Measurements from ENCODE around the gene ABHD12B.

The ABHD12B gene

DNA sequence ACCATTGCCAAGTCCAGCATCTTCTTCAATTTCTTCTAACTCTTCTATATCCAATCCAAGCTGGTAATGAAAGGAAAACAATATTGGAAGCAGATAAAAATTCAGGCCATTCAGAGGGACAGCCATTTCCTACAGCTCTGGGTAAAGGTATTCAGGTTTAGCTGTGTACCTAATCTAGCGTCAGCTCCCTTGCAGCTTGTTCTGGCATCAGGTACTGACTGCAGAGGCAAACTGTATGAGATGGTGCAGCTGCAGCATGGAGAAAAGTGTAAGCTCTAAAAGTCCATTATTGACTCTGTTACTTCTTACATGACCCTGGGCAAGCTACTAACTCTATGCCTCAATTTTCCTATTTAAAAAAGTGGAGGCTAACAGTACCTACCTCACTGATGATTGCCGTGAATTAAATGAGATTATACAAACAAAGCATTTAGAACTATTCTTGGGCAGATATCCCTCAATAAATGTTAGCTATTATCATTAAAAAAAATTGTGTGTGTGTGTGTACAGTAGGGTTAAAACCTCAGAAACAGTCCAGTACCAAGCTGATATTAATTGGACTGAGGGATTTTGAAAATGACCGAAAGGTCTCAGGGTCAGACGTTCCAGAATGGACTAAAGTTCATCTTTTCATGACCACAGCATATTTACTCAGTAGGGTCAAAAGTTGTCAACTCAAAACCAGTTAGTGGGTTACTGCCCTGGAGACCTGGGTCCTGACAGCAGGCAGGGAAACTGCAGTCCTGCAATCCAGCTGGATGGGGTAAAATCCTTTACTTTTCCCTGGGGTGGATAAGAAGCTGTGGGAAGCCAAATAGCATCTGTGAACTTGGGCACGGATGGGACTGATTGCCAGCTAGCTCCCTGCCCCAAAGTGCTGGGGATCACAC, 63.5 kb downstream of the ABHD12B start:
- H2AFZ ChIP-seq (ENCODE audit: low read length) = no peak overlapping the region
- no peaks in the 10 kb centered on the region for H3K9me3 ChIP-seq (replicated peaks; ENCODE audit: insufficient read depth, low read length)
- no peaks in the 10 kb centered on the region for H3F3A ChIP-seq (ENCODE audit: insufficient read depth, low read length)
- H3K27me3 ChIP-seq (replicated peaks; ENCODE audit: insufficient read depth, low read length) = no peaks in the 10 kb centered on the region
- no peak for TF ChIP-seq EZH2 (optimal IDR thresholded peaks at IDR 0.05; ENCODE audit: low read depth, low read length)
- TF ChIP-seq, protein P1, sequence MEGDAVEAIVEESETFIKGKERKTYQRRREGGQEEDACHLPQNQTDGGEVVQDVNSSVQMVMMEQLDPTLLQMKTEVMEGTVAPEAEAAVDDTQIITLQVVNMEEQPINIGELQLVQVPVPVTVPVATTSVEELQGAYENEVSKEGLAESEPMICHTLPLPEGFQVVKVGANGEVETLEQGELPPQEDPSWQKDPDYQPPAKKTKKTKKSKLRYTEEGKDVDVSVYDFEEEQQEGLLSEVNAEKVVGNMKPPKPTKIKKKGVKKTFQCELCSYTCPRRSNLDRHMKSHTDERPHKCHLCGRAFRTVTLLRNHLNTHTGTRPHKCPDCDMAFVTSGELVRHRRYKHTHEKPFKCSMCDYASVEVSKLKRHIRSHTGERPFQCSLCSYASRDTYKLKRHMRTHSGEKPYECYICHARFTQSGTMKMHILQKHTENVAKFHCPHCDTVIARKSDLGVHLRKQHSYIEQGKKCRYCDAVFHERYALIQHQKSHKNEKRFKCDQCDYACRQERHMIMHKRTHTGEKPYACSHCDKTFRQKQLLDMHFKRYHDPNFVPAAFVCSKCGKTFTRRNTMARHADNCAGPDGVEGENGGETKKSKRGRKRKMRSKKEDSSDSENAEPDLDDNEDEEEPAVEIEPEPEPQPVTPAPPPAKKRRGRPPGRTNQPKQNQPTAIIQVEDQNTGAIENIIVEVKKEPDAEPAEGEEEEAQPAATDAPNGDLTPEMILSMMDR (IDR thresholded peaks at IDR 0.05; ENCODE audit: low read length) = no peak
- TF ChIP-seq EZH2phosphoT487 (IDR thresholded peaks at IDR 0.05; ENCODE audit: low read length) = no peak
- no peaks in the 10 kb centered on the region for H3K36me3 ChIP-seq (replicated peaks; ENCODE audit: insufficient read depth, low read length)
- H3K4me2 ChIP-seq (ENCODE audit: low read depth, low read length) = no peak overlapping the region
- no peak overlapping the region for H3K27ac ChIP-seq (ENCODE audit: low read length)
- no peak overlapping the region for H3K4me3 ChIP-seq (ENCODE audit: low read length)
- DNase-seq = no peak
- no peaks in the 10 kb centered on the region for H3K9me2 ChIP-seq (replicated peaks; ENCODE audit: insufficient read depth, low read length)
- H3K4me1 ChIP-seq (ENCODE audit: low read length) = no peaks in the 10 kb centered on the region
- no peak overlapping the region for H3K9ac ChIP-seq (ENCODE audit: low read length)
- no peaks in the 10 kb centered on the region for H4K20me1 ChIP-seq (ENCODE audit: insufficient read depth, low read length)
- H3K79me2 ChIP-seq (ENCODE audit: low read length) = no peaks in the 10 kb centered on the region

DNA sequence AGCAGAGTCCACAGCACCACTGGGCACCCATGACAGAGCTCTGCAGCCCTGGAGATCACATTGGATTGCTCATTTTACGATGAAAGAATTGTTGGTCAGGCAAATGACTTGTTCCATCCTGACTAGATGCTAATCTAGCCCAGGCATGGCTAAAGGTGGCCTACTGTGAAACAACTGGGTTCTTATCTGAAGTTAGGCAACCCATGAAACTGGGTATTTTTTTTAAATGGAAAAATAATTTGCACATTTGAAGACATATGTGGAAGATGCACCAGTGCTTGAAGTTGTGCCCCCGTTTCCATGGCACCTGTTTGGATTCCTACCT, 64.1 kb downstream of the ABHD12B start:
- no peak for DNase-seq
- Histone ChIP-seq H3K4me2 (ENCODE audit: low read depth, low read length) (no peak overlapping the region), H3K9ac (ENCODE audit: low read length) (no peak overlapping the region), H3K27ac (ENCODE audit: low read length) (no peak overlapping the region), H3K9me2 (replicated peaks; ENCODE audit: insufficient read depth, low read length) (no peaks in the 10 kb centered on the region), H3K27me3 (replicated peaks; ENCODE audit: insufficient read depth, low read length) (no peaks in the 10 kb centered on the region), H2AFZ (ENCODE audit: low read length) (no peak overlapping the region), H3K4me1 (ENCODE audit: low read length) (no peaks in the 10 kb centered on the region), H3K4me3 (ENCODE audit: low read length) (no peak overlapping the region), H3K36me3 (replicated peaks; ENCODE audit: insufficient read depth, low read length) (no peaks in the 10 kb centered on the region), H3K79me2 (ENCODE audit: low read length) (no peaks in the 10 kb centered on the region), H3F3A (ENCODE audit: insufficient read depth, low read length) (no peaks in the 10 kb centered on the region), H3K9me3 (replicated peaks; ENCODE audit: insufficient read depth, low read length) (no peaks in the 10 kb centered on the region), H4K20me1 (ENCODE audit: insufficient read depth, low read length) (no peaks in the 10 kb centered on the region)
- TF ChIP-seq, protein P1 (IDR thresholded peaks at IDR 0.05; ENCODE audit: low read length) = no peak
- no peak for TF ChIP-seq EZH2phosphoT487 (IDR thresholded peaks at IDR 0.05; ENCODE audit: low read length)
- no peak for TF ChIP-seq EZH2 (optimal IDR thresholded peaks at IDR 0.05; ENCODE audit: low read depth, low read length)

DNA sequence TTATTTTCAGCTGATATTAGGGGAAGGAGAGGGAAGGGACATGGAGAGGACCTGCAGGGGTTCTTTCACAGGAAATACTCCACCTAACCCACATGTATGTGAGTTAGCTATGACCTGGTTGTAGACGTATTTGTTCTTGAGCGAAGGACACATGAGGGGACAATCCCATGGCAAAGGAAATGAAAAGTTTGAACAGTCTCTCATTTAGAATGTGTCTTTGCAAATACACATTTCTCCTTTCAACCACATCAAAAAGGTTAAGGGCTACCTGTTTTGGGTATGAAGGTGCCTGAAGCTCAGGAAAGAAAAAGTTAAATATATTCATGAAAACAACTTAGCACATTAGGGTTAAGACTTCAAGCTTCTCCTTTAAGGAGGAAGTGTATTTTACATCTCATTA, 65.0 kb downstream of the ABHD12B start:
- Histone ChIP-seq H3K9ac (ENCODE audit: low read length) (no peak overlapping the region), H2AFZ (ENCODE audit: low read length) (no peak overlapping the region), H3K9me3 (replicated peaks; ENCODE audit: insufficient read depth, low read length) (no peaks in the 10 kb centered on the region), H3K79me2 (ENCODE audit: low read length) (no peaks in the 10 kb centered on the region), H3K4me2 (ENCODE audit: low read depth, low read length) (no peak overlapping the region), H3K4me1 (ENCODE audit: low read length) (no peaks in the 10 kb centered on the region), H3F3A (ENCODE audit: insufficient read depth, low read length) (no peaks in the 10 kb centered on the region), H3K36me3 (replicated peaks; ENCODE audit: insufficient read depth, low read length) (no peaks in the 10 kb centered on the region), H3K27me3 (replicated peaks; ENCODE audit: insufficient read depth, low read length) (no peaks in the 10 kb centered on the region), H3K4me3 (ENCODE audit: low read length) (no peak overlapping the region), H3K9me2 (replicated peaks; ENCODE audit: insufficient read depth, low read length) (no peaks in the 10 kb centered on the region), H3K27ac (ENCODE audit: low read length) (no peak overlapping the region), H4K20me1 (ENCODE audit: insufficient read depth, low read length) (no peaks in the 10 kb centered on the region)
- no peak for DNase-seq
- TF ChIP-seq EZH2phosphoT487 (IDR thresholded peaks at IDR 0.05; ENCODE audit: low read length) = no peak
- TF ChIP-seq, protein P1 (IDR thresholded peaks at IDR 0.05; ENCODE audit: low read length) = no peak
- no peak for TF ChIP-seq EZH2 (optimal IDR thresholded peaks at IDR 0.05; ENCODE audit: low read depth, low read length)

All from MM.1S (cell line).